ENCODE measurements around the gene AVP. TPM values are rescaled to one million over a fixed set of nuclear protein-coding genes. Genes with fewer than 3 reads are reported as not detected.

Gene AVP, protein sequence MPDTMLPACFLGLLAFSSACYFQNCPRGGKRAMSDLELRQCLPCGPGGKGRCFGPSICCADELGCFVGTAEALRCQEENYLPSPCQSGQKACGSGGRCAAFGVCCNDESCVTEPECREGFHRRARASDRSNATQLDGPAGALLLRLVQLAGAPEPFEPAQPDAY
- total RNA-seq = not detected
- not detected for polyA plus RNA-seq (ENCODE audit: insufficient read length in 6 of 6)
- long read RNA-seq, donor 1 = 0 reads
- long read RNA-seq, donor 2 = 0 reads
- long read RNA-seq, donor 3 = 0 reads
- long read RNA-seq, donor 4 = 0 reads
- long read RNA-seq, donor 5 = 0 reads
- long read RNA-seq, donor 6 = 0 reads
- long read RNA-seq, donor 7 = 0 reads
- long read RNA-seq, donor 8 = 0 reads
- long read RNA-seq, donor 9 = 0 reads
- long read RNA-seq, donor 10 = 0 reads
- long read RNA-seq, donor 11 = 0 reads
- long read RNA-seq, donor 12 = 0 reads

DNA sequence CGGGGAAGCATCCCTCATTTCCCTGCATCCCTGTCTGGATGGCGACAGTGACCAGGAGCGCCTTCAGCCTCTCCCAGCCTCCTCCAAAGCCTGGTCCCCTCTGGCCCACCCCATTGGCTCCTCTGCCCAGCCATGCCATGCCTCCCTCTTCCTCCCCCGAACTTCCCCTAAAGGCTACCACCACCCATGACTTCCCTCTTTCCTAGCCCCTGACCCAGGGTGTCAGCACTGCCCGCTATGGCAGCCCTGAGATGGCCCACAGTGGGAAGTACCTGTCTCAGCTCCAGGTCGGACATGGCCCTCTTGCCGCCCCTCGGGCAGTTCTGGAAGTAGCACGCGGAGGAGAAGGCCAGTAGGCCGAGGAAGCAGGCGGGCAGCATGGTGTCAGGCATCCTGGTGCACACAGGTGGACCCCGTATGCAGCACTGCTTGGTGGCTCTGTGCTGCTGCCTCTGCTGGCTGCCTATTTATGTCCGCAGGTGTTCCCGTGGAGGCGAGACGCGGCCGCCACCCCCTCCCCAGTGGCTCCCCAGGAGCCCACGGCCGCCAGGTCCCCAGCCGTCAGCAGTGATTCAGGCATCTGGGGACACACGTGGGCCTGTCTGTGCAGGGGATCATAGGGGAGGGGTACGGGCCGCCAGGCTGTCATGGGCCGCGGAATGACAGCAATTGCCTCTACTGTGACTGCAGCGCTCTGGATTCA, at the start of gene AVP:
Gene AVP (minus strand): TSS at position 442 of the 703 bp plus-strand sequence. CDS start 50 bp downstream, at position 392.
- Histone ChIP-seq H3K27me3 (peaks cover 29 to 68% of the 10 kb centered on the region in 2 donors), H3K27ac (no peak within 1 kb of the TSS)
- ATAC-seq = peak; percentile 14

GRCh38 chr20:3134151-3134550, 49.6 kb upstream of the AVP start:
- Histone ChIP-seq H3K27me3 (no peaks in the 10 kb centered on the region), H3K4me3 (no peak overlapping the region), H3K4me1 (no peaks in the 10 kb centered on the region), H3K36me3 (no peaks in the 10 kb centered on the region), H3K9me3 (no peaks in the 10 kb centered on the region), H3K27ac (no peak overlapping the region)
- intact Hi-C loops (cut with DNase I) = no loop called here
- no peak for TF ChIP-seq CTCF (IDR thresholded peaks at IDR 0.05)
- ATAC-seq (no peak), DNase-seq (no peak)

More for the DNA sequence above, at the start of gene AVP:
- peaks cover 5 to 17% of the 10 kb centered on the region in 2 donors for H3K4me1 ChIP-seq
- no peak for DNase-seq
- no peaks in the 10 kb centered on the region for H3K9me3 ChIP-seq
- TF ChIP-seq CTCF (IDR thresholded peaks at IDR 0.05) = no peak
- intact Hi-C loops (cut with DNase I) = no loop called here
- H3K36me3 ChIP-seq = no peaks in the 10 kb centered on the region
- no peak within 1 kb of the TSS for H3K4me3 ChIP-seq

- H3K27ac ChIP-seq = no peak overlapping the region
- no peaks in the 10 kb centered on the region for H3K4me1 ChIP-seq
- no peak for TF ChIP-seq CTCF (IDR thresholded peaks at IDR 0.05)
- H3K36me3 ChIP-seq = no peaks in the 10 kb centered on the region
- intact Hi-C loops (cut with DNase I) = no loop called here
- DNase-seq (no peak), ATAC-seq (no peak)
- H3K4me3 ChIP-seq = no peak overlapping the region
- H3K9me3 ChIP-seq = no peaks in the 10 kb centered on the region
- no peaks in the 10 kb centered on the region for H3K27me3 ChIP-seq
Measured at GRCh38 chr20:3133155-3133554, 48.6 kb upstream of the AVP start.

GRCh38 chr20:3130051-3130600, 45.6 kb upstream of the AVP start:
- Histone ChIP-seq H3K9me3 (no peaks in the 10 kb centered on the region), H3K4me1 (no peaks in the 10 kb centered on the region), H3K36me3 (no peaks in the 10 kb centered on the region), H3K4me3 (no peak overlapping the region), H3K27ac (no peak overlapping the region), H3K27me3 (no peaks in the 10 kb centered on the region)
- no peak for TF ChIP-seq CTCF (IDR thresholded peaks at IDR 0.05)
- DNase-seq = no peak
- ATAC-seq = no peak
- intact Hi-C loops (cut with DNase I) = no loop called here

GRCh38 chr20:3129094-3129493, 44.6 kb upstream of the AVP start:
- intact Hi-C loops (cut with DNase I) = no loop called here
- ATAC-seq = no peak
- no peak for TF ChIP-seq CTCF (IDR thresholded peaks at IDR 0.05)
- Histone ChIP-seq H3K4me3 (no peak overlapping the region), H3K27me3 (no peaks in the 10 kb centered on the region), H3K27ac (no peak overlapping the region), H3K36me3 (no peaks in the 10 kb centered on the region), H3K4me1 (no peaks in the 10 kb centered on the region), H3K9me3 (no peaks in the 10 kb centered on the region)
- no peak for DNase-seq

All from left lung (tissue), 14 donors.